Stomach (tissue), 4 donors: Measurements from ENCODE around the gene FUT1.
"Not testable (repeated sequence)": the region's sequence is repeated elsewhere in the genome, so short reads cannot be mapped to it uniquely, and the experiment has no call there.

Source experiments
- CTCF ChIP-seq, 7 experiments: fragments of 450-650 bp in 4 of 7; fragments of 200-600 bp in 3 of 7; sonication (generic) in 3 of 7; IDR thresholded peaks; one replicate each; pipeline ENCODE4 v1.5.1; 2016 to 2019; ENCODE audit warnings: antibody characterized with exemption in 7 of 7, control low read depth in 2 of 7, mild to moderate bottlenecking in 1 of 7
- POLR2A ChIP-seq, 4 donors: fragments of 450-650 bp; IDR thresholded peaks; one replicate each; pipeline ENCODE4 v1.6.1; 2016; ENCODE audit warnings: antibody characterized with exemption in 4 of 4, control low read depth in 2 of 4, mild to moderate bottlenecking in 1 of 4, moderate library complexity in 1 of 4
- POLR2AphosphoS5 ChIP-seq, 3 donors: sonication (generic); formaldehyde crosslinking; IDR thresholded peaks; one replicate each; pipeline ENCODE4 v1.6.1; 2016; ENCODE audit warnings: antibody characterized with exemption in 3 of 3

- TF ChIP-seq POLR2A, CTCF (IDR thresholded peaks at IDR 0.05): not testable (repeated sequence)
- peak in 2 of 3 donors; percentile 69 to 72 for TF ChIP-seq POLR2AphosphoS5 (IDR thresholded peaks at IDR 0.05)
These were observed 34.9 kb upstream of the FUT1 start for GRCh38 chr19:48787331-48787730.
